B cell (primary cell): ENCODE data around the gene NPSR1. TPM values are rescaled to one million over a fixed set of nuclear protein-coding genes. Genes with fewer than 3 reads are reported as not detected.
"Not testable (repeated sequence)": the region's sequence is repeated elsewhere in the genome, so short reads cannot be mapped to it uniquely, and the experiment has no call there.

ENCODE experiments used
- ATAC-seq: fragments of 200-7000 bp; cut with Tn5 transposase; one replicate; pipeline ENCODE4 v1.10.0; 2021; ENCODE audit warnings: low read depth, mild to moderate bottlenecking, moderate number of reproducible peaks, moderate library complexity
- CTCF ChIA-PET: fragments of 350-600 bp; sonication (Branson Sonifier 250); formaldehyde crosslinking; loops from one replicate; lab custom pipeline; 2021; ENCODE audit warnings: antibody characterized with exemption, inconsistent platforms; lab: Charles Lee
- POLR2A ChIA-PET: fragments of 350-600 bp; sonication (Branson Sonifier 250); formaldehyde crosslinking; loops from one replicate; lab custom pipeline; 2021; ENCODE audit warnings: antibody characterized with exemption; lab: Charles Lee
- DNase-seq: peaks from one replicate; pipeline ENCODE4 v3.0.0; 2013
- H2AFZ ChIP-seq: 2 replicates; pipeline ENCODE4 v1.6.1; 2012; ENCODE audit warnings: mild to moderate bottlenecking, low read depth, low read length; ENCODE audit not compliant: insufficient read depth, poor library complexity, severe bottlenecking
- H3K27ac ChIP-seq, 2 donors: 1 replicate in 1 of 2; 2 replicates in 1 of 2; pipeline ENCODE4 v1.5.1; 2012 to 2013; ENCODE audit warnings: low read length in 2 of 2, mild to moderate bottlenecking in 2 of 2, moderate library complexity in 1 of 2
- H3K27me3 ChIP-seq, 4 experiments: fragments of 200-600 bp in 1 of 4; sonication (generic) in 1 of 4; replicated peaks in 1 of 4; 1 replicate in 2 of 4; 2 replicates in 2 of 4; pipeline versions ENCODE4 v1.6.1 to v1.7.0; 2013 to 2016; ENCODE audit warnings: low read length in 3 of 4, mild to moderate bottlenecking in 2 of 4, mixed read lengths in 1 of 4, moderate library complexity in 1 of 4; ENCODE audit not compliant: insufficient read depth in 4 of 4, control insufficient read depth in 3 of 4; ENCODE audit errors: control extremely low read depth in 1 of 4
- H3K36me3 ChIP-seq, 2 experiments: replicated peaks in 1 of 2; 1 replicate in 1 of 2; 2 replicates in 1 of 2; pipeline versions ENCODE4 v1.6.1 to v1.7.1; 2013; ENCODE audit warnings: low read length in 1 of 2; ENCODE audit not compliant: insufficient read depth in 2 of 2, control insufficient read depth in 1 of 2; ENCODE audit errors: control extremely low read depth in 1 of 2, extremely low read depth in 1 of 2
- H3K4me1 ChIP-seq, 2 donors: fragments of 200-600 bp in 1 of 2; sonication (generic) in 1 of 2; 1 replicate in 1 of 2; 2 replicates in 1 of 2; pipeline versions ENCODE4 v1.5.1 to v1.6.1; 2013 to 2017; ENCODE audit warnings: low read length in 2 of 2; ENCODE audit not compliant: control insufficient read depth in 2 of 2, insufficient read depth in 2 of 2
- H3K4me2 ChIP-seq: replicated peaks from 2 replicates; pipeline ENCODE3; 2012; ENCODE audit warnings: mild to moderate bottlenecking, low read depth, low read length; ENCODE audit not compliant: poor library complexity, severe bottlenecking
- H3K4me3 ChIP-seq, 5 experiments: fragments of 200-600 bp in 1 of 5; sonication (generic) in 1 of 5; 1 replicate in 3 of 5; 2 replicates in 2 of 5; pipeline versions ENCODE4 v1.5.1 to v1.7.0; 2011 to 2016; ENCODE audit warnings: low read length in 4 of 5, mild to moderate bottlenecking in 4 of 5, low read depth in 2 of 5, control low read depth in 1 of 5, moderate library complexity in 1 of 5; ENCODE audit not compliant: insufficient read depth in 1 of 5; ENCODE audit errors: control extremely low read depth in 1 of 5, extremely low read depth in 1 of 5
- H3K79me2 ChIP-seq: fragments of 200-600 bp; sonication (generic); one replicate; pipeline ENCODE4 v1.6.0; 2016; ENCODE audit warnings: low read length; ENCODE audit not compliant: control insufficient read depth, insufficient read depth
- H3K9ac ChIP-seq: fragments of 200-600 bp; sonication (generic); 2 replicates; pipeline ENCODE4 v1.6.1; 2017; ENCODE audit warnings: mild to moderate bottlenecking, low read length, moderate library complexity
- H3K9me3 ChIP-seq, 3 donors: one replicate each; pipeline versions ENCODE4 v1.6.1 to v1.7.1; 2013; ENCODE audit warnings: low read length in 2 of 3; ENCODE audit not compliant: control insufficient read depth in 2 of 3, insufficient read depth in 1 of 3; ENCODE audit errors: control extremely low read depth in 1 of 3
- H4K20me1 ChIP-seq: 2 replicates; pipeline ENCODE4 v1.6.0; 2012; ENCODE audit warnings: mild to moderate bottlenecking, low read length; ENCODE audit not compliant: insufficient read depth, control insufficient read depth, poor library complexity, severe bottlenecking
- H3K27ac Mint-ChIP-seq: one replicate; pipeline ENCODE4 v1.8.0; 2021; ENCODE audit warnings: mixed read lengths
- H3K27me3 Mint-ChIP-seq: one replicate; pipeline ENCODE4 v1.8.0; 2021; ENCODE audit warnings: mixed read lengths
- H3K4me1 Mint-ChIP-seq: one replicate; pipeline ENCODE4 v1.8.0; 2021; ENCODE audit warnings: mixed read lengths
- H3K4me3 Mint-ChIP-seq: one replicate; pipeline ENCODE4 v1.8.0; 2021; ENCODE audit warnings: mixed read lengths
- H3K9me3 Mint-ChIP-seq: one replicate; pipeline ENCODE4 v1.8.0; 2022; ENCODE audit warnings: mixed read lengths; ENCODE audit not compliant: insufficient read depth
- WGBS: methylation state at CpG from one replicate; pipeline ENCODE4 v1.1.5; 2013; ENCODE audit warnings: missing lambda C conversion rate; ENCODE audit not compliant: insufficient coverage; 5-methylcytosine and 5-hydroxymethylcytosine counted together
- intact Hi-C: fragments of 100-400 bp; cut with micrococcal nuclease; formaldehyde crosslinking; loops from one replicate; pipeline ENCODE4 v1.10.0; 2022
- polyA plus RNA-seq: library from polyadenylated mRNA; depleted of rRNA; stranded (reverse); fragments of >200 nt; gene quantifications from 2 replicates; pipeline ENCODE4 v1.2.3, GENCODE V29; 2012
- total RNA-seq, 2 donors: library from RNA; stranded (reverse); fragments of 120-200 nt in 1 of 2; gene quantifications; 1 replicate in 1 of 2; 2 replicates in 1 of 2; pipeline versions ENCODE4 v1.2.3 to v1.2.4, GENCODE V29; 2013 to 2022

Gene NPSR1
- total and polyA plus RNA-seq, 2 donors (not counting 1 experiment from before 2014, with no cell fraction given): not detected

GRCh38 chr7:34866222-34866621 lies 208.2 kb downstream of the NPSR1 start:
- ATAC-seq, H3K9me3 ChIP-seq, H3K4me2 ChIP-seq, H3K4me1 ChIP-seq, H2AFZ ChIP-seq, H4K20me1 ChIP-seq, H3K27ac ChIP-seq, DNase-seq, POLR2A ChIA-PET, H3K4me1 Mint-ChIP-seq, H3K79me2 ChIP-seq, CTCF ChIA-PET, H3K4me3 Mint-ChIP-seq, H3K27ac Mint-ChIP-seq, H3K4me3 ChIP-seq, H3K27me3 Mint-ChIP-seq, H3K36me3 ChIP-seq, H3K9ac ChIP-seq, H3K9me3 Mint-ChIP-seq, intact Hi-C loops, H3K27me3 ChIP-seq: not testable (repeated sequence)
- whole genome bisulfite sequencing: no CpG with 5 or more reads among the region's 5 CpGs

GRCh38 chr7:34867341-34867740 lies 209.3 kb downstream of the NPSR1 start:
- H3K9me3 ChIP-seq, CTCF ChIA-PET, H3K4me1 Mint-ChIP-seq, DNase-seq, H3K27me3 Mint-ChIP-seq, H3K27ac Mint-ChIP-seq, H3K36me3 ChIP-seq, H3K4me2 ChIP-seq, POLR2A ChIA-PET, intact Hi-C loops, H3K79me2 ChIP-seq, H3K27ac ChIP-seq, H3K4me3 ChIP-seq, H3K4me3 Mint-ChIP-seq, H3K9me3 Mint-ChIP-seq, H2AFZ ChIP-seq, H4K20me1 ChIP-seq, ATAC-seq, H3K4me1 ChIP-seq, H3K9ac ChIP-seq, H3K27me3 ChIP-seq: not testable (repeated sequence)
- no CpG with 5 or more reads among the region's 3 CpGs for WGBS

- 88% methylated on average over 4 of the region's 5 CpGs for WGBS
- ATAC-seq, H3K4me1 Mint-ChIP-seq, H3K4me3 Mint-ChIP-seq, H3K27ac Mint-ChIP-seq, H3K4me3 ChIP-seq, H3K79me2 ChIP-seq, H3K9ac ChIP-seq, H3K27me3 Mint-ChIP-seq, intact Hi-C loops, H4K20me1 ChIP-seq, H3K27ac ChIP-seq, H3K4me2 ChIP-seq, CTCF ChIA-PET, POLR2A ChIA-PET, H3K27me3 ChIP-seq, H3K9me3 ChIP-seq, DNase-seq, H3K36me3 ChIP-seq, H2AFZ ChIP-seq, H3K4me1 ChIP-seq: not testable (repeated sequence)
- H3K9me3 Mint-ChIP-seq: peaks cover 12% of the 10 kb centered on the region
These were observed 210.6 kb downstream of the NPSR1 start for GRCh38 chr7:34868602-34869001.
